Ovary (tissue), 9 donors: ENCODE measurements around the gene LIN52. TPM values are rescaled to one million over a fixed set of nuclear protein-coding genes. Genes with fewer than 3 reads are reported as not detected.

Experiments
- DNase-seq, 5 donors: peaks; one replicate each; pipeline ENCODE4 v3.0.0-alpha.2; 2019 to 2020
- H3K27ac ChIP-seq, 2 donors: fragments of 200-600 bp; one replicate each; pipeline versions ENCODE4 v1.5.1 to v1.8.0; 2019 to 2022
- H3K27me3 ChIP-seq: fragments of 200-600 bp; one replicate; pipeline ENCODE4 v1.8.0; 2022
- H3K36me3 ChIP-seq: fragments of 200-600 bp; sonication (generic); one replicate; pipeline ENCODE4 v1.5.1; 2019
- H3K4me1 ChIP-seq: one replicate; pipeline ENCODE4 v1.8.1; 2013; ENCODE audit warnings: mild to moderate bottlenecking, moderate library complexity; ENCODE audit not compliant: insufficient read depth
- H3K4me3 ChIP-seq: fragments of 200-600 bp; sonication (generic); one replicate; pipeline ENCODE4 v1.5.1; 2017
- H3K9me3 ChIP-seq, 2 donors: fragments of 200-600 bp in 1 of 2; sonication (generic) in 1 of 2; one replicate each; pipeline versions ENCODE4 v1.5.1 to v1.8.1; 2013 to 2019; ENCODE audit warnings: mild to moderate bottlenecking in 1 of 2, moderate library complexity in 1 of 2
- CTCF ChIP-seq, 3 donors: fragments of 450-650 bp in 2 of 3; fragments of 200-600 bp in 1 of 3; IDR thresholded peaks; one replicate each; pipeline versions ENCODE4 v1.5.1 to v1.8.0; 2016 to 2022; ENCODE audit warnings: antibody characterized with exemption in 3 of 3, mild to moderate bottlenecking in 1 of 3
- EP300 ChIP-seq: sonication (generic); formaldehyde crosslinking; IDR thresholded peaks from one replicate; pipeline ENCODE4 v1.6.1; 2017; ENCODE audit warnings: antibody characterized with exemption
- POLR2A ChIP-seq: fragments of 450-650 bp; IDR thresholded peaks from one replicate; pipeline ENCODE4 v1.6.1; 2017; ENCODE audit warnings: antibody characterized with exemption, mild to moderate bottlenecking, moderate library complexity
- WGBS, 3 donors: extraction: QIAGEN DNeasy Blood & Tissue Kit in 1 of 3; methylation state at CpG; one replicate each; pipeline versions ENCODE4 v1.1.5 to v1.1.7; 2013 to 2017; 5-methylcytosine and 5-hydroxymethylcytosine counted together
- intact Hi-C, 4 donors: fragments of 100-400 bp; cut with DNase I; formaldehyde crosslinking; loops; one replicate each; pipeline versions ENCODE4 v1.11.0 to v1.15.1; 2022 to 2023
- polyA plus RNA-seq, 2 donors: library from polyadenylated mRNA; stranded (reverse); fragments of 200-250 nt in 1 of 2; fragments of 350-450 nt in 1 of 2; fragmentation: Illumina TruSeq in 1 of 2; extraction: RNeasy Lipid Tissue Mini Kit (QIAGEN cat#74804) in 1 of 2; gene quantifications; one replicate each; pipeline ENCODE4 v1.2.3, GENCODE V29; 2013 to 2014
- total RNA-seq, 7 donors: library from RNA; depleted of rRNA in 2 of 7; stranded (reverse); fragments of >200 nt in 2 of 7; fragmentation: NEBNext Ultra II Directional in 3 of 7; extraction: Animal tissue kit (Norgen Biotek cat#: 25700) in 3 of 7; gene quantifications; one replicate each; pipeline versions ENCODE4 v1.1.0 to v1.2.4, GENCODE V29; 2016 to 2023
- donor health status: DM: no; HTN: no; CAD: no; lungs with moderate emphysema.
- donor health status: DM: no; HTN: no; CAD: no.
- donor health status: Bipolar disorder and iron deficiency.
- donor health status: DM: yes; HTN: yes; CAD: no.
- donor health status: DM: no; HTN: no; CAD: no.
- donor health status: DM: yes; HTN: yes; CAD: no.

LIN52 gene
- total and polyA plus RNA-seq, 9 donors, result 8.6 to 12.5 (median 10.0) TPM

- intact Hi-C loops, result no loop called here
- H3K4me3 ChIP-seq, result no peak overlapping the region
- H3K9me3 ChIP-seq, result no peaks in the 10 kb centered on the region
- H3K27ac ChIP-seq, result no peak overlapping the region
- TF ChIP-seq CTCF (IDR thresholded peaks at IDR 0.05) (no peak), POLR2A (no peak), EP300 (no peak)
- H3K36me3 ChIP-seq, result no peaks in the 10 kb centered on the region
- WGBS, 3 donors, result 84 to 92% (median 88%) methylated on average over 2 of the region's 2 CpGs
- H3K27me3 ChIP-seq, result no peaks in the 10 kb centered on the region
- DNase-seq, result no peak
- no peaks in the 10 kb centered on the region for H3K4me1 ChIP-seq
These were observed 22.0 kb upstream of the LIN52 start for GRCh38 chr14:74062809-74063150.

DNA sequence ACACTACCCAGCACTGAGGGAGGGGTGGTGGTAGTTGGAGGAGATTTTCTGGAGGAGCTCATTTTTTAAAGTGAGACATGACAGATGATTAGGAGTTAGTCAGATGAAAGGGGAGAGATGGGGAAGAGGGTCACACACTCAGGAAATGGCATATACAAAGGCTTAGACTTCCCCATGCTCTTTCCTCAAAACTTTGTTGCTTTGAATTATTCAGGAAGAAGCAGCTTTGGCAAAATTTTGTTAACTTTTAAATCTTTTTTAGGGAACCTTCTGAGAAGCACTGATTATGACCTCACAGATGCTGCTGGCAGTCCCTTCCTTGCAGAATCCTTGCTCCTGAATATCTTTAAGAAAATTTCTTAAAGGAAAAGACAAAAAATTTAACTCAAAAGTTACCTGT, 20.3 kb upstream of the LIN52 start:
- Histone ChIP-seq H3K27me3 (no peaks in the 10 kb centered on the region), H3K4me3 (no peak overlapping the region), H3K4me1 (no peaks in the 10 kb centered on the region), H3K27ac (no peak overlapping the region), H3K36me3 (no peaks in the 10 kb centered on the region), H3K9me3 (no peaks in the 10 kb centered on the region)
- no peak for DNase-seq
- TF ChIP-seq POLR2A (no peak), EP300 (no peak), CTCF (IDR thresholded peaks at IDR 0.05) (no peak)
- intact Hi-C loops, result no loop called here

- no peak for DNase-seq
These were observed 19.9 kb upstream of the LIN52 start for GRCh38 chr14:74064883-74065282.

DNA sequence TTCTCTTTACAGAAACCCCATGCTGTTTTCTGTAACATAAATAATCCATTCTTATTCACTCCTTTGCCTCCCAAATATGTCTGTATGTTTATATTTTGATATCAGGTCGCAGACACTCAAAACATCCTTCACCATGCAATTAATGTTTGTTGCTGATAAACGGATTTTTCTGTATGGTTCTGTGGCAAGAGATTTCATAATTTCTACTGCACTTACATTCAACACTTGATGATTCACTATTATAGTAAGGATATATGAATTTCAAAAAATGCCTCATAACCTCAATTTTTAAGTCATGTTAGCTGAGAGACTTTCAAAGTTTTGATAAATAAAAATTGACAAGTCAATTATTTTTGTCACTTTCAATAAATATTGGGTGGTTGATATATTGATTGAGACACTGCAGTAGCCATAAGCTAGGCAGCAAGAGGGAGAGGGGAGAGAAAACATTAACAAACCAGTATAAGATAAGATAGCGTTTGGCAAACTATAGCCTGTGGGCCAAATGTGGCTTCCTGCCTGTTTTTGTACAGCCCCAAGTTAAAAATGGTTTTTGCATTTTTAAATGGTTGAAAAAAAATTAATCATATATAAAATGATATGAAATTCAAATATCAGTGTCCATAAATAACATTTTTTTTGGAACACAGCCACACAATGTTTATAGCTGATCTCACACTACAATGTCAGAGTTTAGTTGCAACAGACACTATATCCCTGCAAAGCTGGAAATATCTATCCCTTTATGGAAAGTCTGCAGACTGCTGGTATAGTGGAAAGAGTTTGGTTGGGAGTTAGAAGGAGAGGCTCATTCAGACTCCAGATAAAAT, 18.8 kb upstream of the LIN52 start:
- H3K4me3 ChIP-seq, result no peak overlapping the region
- H3K4me1 ChIP-seq, result no peaks in the 10 kb centered on the region
- H3K27ac ChIP-seq, result no peak overlapping the region
- H3K27me3 ChIP-seq, result no peaks in the 10 kb centered on the region
- H3K36me3 ChIP-seq, result no peaks in the 10 kb centered on the region
- WGBS, 3 donors, result 37 to 53% (median 39%) methylated on average over 3 of the region's 3 CpGs
- no peak for TF ChIP-seq CTCF (IDR thresholded peaks at IDR 0.05)
- no peak for TF ChIP-seq EP300
- TF ChIP-seq POLR2A, result no peak
- no peaks in the 10 kb centered on the region for H3K9me3 ChIP-seq
- DNase-seq, result no peak
- intact Hi-C loops, result no loop called here

More at GRCh38 chr14:74064883-74065282, 19.9 kb upstream of the LIN52 start:
- Histone ChIP-seq H3K4me1 (no peaks in the 10 kb centered on the region), H3K36me3 (no peaks in the 10 kb centered on the region), H3K4me3 (no peak overlapping the region), H3K9me3 (no peaks in the 10 kb centered on the region), H3K27ac (no peak overlapping the region), H3K27me3 (no peaks in the 10 kb centered on the region)
- intact Hi-C loops, result no loop called here
- TF ChIP-seq POLR2A (no peak), EP300 (no peak), CTCF (IDR thresholded peaks at IDR 0.05) (no peak)
- 85 to 89% (median 88%) methylated on average over 3 of the region's 3 CpGs for WGBS, 3 donors
